HG02759 (cell line): ENCODE measurements around the gene TESK2.
A peak's percentile ranks its signal among the peaks of the same experiment; 100 is the strongest.
"Not testable (repeated sequence)": the region's sequence is repeated elsewhere in the genome, so short reads cannot be mapped to it uniquely, and the experiment has no call there.

Experiments
- ATAC-seq: cut with Tn5 transposase; IDR thresholded peaks from one replicate; pipeline ENCODE4 v1.9.1; 2021; ENCODE audit warnings: mild to moderate bottlenecking, moderate library complexity; ENCODE audit not compliant: unreplicated experiment

TESK2 gene

DNA sequence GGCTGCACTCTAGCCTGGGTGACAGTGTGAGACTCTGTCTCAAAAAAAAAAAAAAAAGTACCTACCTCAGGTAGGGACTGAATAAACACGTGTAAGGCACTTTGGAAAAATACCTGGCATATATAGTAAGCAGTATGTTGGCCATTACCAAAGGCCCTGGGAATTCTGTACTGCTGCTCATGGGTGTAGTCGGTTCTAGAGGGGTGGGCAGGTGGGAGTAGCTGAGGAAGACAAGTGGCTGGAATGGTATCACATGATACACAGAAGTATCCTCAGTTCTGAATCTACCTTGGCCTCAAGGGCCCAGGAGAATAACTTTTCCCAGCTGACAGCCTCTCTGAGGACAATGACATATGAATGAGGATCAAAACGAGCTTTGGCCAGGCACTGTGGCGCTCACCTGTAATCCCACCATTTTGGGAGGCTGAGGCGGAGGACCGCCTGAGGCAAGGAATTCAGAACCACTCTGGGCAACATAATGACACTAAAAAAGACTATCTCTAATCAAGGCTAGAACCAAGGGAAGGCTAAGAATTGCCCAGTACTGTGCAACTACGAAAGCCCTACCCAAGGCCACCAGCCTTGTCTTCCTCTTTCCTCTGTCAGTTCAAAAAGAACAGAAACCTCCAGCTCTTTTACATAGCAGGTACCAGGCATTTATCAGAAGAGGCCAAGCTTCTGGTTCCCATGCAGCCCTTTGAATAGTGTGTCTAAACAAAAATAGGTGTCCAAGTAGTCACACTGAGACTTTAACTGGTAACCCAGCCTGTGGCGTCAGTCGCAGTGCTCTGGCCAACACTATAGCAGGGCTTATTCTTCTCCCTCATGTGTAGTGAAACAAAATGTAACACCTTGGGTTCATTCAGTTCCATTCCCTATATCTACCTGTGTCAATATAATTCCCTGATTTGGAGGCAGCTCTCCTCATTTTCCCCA is 19.3 kb upstream of the TESK2 start:
- ATAC-seq: no peak

DNA sequence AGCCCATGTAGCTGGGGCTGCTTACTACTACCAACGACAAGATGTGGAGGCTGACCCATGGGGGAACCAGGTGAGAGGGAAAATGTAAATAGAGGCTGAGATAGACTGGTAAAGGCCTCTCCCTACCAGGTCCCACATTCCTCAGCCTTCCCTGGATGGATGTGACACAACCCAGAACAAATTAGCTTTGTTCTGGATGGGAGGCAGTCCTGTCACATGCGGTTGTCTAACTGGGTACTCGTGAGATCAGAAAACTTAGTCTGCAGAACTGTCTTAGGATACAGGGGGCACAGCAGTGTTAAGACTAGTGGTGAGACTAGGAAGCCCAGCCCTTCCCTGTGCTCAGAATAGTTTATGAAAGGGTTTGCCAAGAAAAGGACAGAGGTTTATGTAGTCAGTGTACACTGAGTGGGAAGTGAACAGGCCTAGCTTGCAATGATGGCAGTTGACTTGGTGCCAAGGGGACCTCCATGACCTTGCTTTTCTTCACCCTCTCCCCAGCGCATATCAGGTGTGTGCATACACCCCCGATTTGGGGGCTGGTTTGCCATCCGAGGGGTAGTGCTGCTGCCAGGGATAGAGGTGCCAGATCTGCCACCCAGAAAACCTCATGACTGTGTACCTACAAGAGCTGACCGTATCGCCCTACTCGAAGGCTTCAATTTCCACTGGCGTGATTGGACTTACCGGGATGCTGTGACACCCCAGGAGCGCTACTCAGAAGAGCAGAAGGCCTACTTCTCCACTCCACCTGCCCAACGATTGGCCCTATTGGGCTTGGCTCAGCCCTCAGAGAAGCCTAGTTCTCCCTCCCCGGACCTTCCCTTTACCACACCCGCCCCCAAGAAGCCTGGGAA is 17.6 kb upstream of the TESK2 start:
- no peak for ATAC-seq

- ATAC-seq: no peak
Observed at GRCh38 chr1:45507893-45508292, 16.9 kb upstream of the TESK2 start.

DNA sequence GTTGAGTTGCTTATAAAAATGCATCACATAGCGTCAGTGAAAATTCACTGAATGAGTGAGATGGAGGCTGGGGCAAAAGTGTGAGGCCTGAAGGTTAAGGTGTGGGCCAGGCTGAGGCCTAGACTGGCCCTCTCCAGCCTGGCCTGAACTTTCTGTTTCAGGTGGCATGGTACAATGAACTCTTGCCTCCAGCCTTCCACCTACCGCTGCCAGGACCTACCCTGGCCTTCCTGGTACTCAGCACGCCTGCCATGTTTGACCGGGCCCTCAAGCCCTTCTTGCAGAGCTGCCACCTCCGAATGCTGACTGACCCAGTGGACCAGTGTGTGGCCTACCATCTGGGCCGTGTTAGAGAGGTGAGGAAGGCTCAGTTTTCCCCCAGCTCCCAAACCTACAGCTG is 16.2 kb upstream of the TESK2 start:
- no peak for ATAC-seq

DNA sequence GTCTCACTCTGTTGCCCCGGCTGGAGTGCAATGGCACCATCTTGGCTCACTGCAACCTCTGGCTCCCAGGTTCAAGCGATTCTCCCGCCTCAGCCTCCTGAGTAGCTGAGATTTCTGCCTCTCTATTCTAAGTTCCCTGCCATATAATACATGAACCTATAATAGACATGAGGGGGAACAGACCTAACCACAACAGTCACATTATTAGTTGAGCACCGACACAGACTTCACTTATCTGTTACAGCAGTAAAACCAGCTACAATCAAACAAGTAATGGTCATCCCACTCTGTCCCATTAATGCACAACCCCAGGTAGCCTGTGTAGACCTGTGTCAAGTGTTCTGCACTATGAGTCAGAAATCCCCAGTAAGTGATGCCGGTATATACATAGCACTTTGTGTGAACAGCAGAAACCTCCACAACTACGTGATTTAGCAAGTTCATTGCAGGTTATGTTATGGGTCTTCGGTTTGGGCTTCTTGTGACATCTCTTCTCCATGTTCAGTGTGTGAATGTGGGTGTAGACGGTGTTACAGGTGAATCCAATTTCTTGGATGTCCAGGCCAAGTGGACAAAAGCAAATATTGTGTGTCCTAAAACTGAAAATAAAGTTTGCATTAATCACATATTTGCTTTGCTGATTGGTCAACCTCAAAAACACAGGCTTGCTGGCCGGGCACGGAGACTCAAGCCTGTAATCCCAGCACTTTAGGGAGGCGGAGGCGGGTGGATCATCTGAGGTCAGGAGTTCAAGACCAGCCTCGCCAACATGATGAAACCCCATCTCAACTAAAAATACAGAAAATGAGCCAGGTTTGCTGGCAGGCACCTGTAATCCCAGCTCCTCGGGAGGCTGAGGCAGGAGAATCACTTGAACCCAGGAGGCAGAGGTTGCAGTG is 12.7 kb upstream of the TESK2 start:
- no peak for ATAC-seq

DNA sequence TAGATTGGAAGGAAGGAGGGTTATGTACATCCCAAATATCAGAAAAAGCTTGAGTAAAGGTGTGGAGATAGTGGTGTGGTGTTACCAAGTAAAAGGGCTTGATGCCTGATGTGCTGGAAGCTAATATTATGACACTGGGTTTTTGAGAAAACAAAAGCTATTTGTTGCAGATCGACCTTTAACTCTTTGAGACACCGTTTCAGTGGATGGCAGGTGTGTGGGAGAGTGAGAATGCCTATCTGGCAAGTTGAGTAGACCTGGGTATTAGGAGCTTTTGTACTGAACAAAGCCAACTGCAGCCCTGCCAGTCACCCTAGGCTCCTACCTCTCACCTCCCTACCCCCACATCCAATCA is 10.5 kb upstream of the TESK2 start:
- no peak for ATAC-seq

DNA sequence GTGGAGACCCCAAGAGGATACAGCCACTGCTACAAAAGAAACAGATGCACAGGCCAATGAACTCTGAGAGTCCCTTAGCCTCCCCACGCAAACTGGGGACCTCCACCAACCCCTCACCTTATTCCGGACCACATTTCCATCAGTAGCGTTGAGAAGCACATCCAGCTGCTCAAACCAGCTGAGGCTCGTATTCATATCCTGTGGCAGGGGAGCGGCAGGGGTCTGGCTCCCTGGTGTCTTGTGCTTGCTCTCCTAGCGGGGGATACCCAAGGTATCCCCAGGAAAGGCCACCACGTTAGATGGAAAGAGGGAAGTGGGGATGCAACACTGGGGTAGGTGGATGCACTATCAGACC is 8.4 kb upstream of the TESK2 start:
- peak; percentile 2 for ATAC-seq

- ATAC-seq: no peak
Observed at GRCh38 chr1:45498279-45498678, 7.3 kb upstream of the TESK2 start.

- ATAC-seq: no peak
Observed at GRCh38 chr1:45493116-45493697, 2.2 kb upstream of the TESK2 start.

DNA sequence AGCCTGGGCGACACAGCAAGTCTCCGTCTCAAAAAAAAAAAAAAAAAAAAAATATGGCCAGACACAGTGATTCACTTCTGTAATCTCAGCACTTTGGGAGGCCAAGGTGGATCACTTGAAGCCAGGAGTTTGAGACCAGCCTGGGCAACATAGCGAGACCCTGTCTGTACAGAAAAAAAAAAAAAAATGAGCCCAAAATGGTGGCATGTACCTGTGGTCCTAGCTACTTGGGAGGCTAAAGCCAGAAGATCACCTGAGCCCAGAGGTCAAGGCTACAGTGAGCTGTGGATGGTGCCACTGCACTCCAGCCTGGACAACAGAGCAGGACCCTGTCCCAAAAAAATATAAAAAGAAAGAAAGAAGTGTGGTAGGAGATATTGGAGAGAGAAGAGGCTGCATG is 1.7 kb upstream of the TESK2 start:
- ATAC-seq: no peak

GRCh38 chr1:45491487-45492260 is 711 bp upstream of the TESK2 start:
- no peak for ATAC-seq

GRCh38 chr1:45490121-45490625 is 790 bp downstream of the TESK2 start:
- ATAC-seq: no peak

DNA sequence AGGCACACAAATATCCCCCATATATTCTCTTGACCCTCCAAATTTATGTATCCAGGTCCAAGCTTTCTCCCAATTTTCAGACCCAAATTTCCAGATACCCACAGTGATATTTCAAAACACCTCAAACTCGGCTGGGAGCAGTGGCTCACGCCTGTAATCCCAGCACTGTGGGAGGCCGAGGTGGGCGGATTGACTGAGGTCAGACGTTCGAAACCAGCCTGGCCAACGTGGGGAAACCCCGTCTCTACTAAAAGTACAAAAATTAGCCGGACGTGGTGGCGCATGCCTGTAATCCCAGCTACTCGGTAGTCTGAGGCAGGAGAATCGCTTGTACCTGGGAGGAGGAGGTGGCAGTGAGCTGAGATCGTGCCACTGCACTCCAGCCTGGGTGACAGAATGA is 1.6 kb downstream of the TESK2 start:
- not testable (repeated sequence) for ATAC-seq

GRCh38 chr1:45488666-45489377 is 2.1 kb downstream of the TESK2 start:
- ATAC-seq: no peak

DNA sequence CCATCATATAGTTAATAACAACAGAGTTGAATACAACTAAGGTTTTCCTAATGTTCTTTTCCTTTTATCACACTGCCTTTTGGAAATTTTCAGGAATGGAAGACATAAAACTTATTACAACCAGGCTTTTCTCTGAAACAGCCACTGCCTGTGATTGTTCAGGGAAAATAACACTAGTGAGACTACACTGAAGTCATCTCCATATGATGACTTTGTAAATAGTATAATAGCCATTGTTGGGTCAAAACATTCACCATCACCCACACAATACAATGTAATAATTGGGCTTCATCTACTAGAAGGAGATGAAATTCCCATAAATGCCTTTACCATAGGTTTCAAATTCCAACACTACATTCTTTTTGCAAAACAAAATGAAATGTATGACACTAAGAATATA is 5.0 kb downstream of the TESK2 start:
- ATAC-seq: no peak

DNA sequence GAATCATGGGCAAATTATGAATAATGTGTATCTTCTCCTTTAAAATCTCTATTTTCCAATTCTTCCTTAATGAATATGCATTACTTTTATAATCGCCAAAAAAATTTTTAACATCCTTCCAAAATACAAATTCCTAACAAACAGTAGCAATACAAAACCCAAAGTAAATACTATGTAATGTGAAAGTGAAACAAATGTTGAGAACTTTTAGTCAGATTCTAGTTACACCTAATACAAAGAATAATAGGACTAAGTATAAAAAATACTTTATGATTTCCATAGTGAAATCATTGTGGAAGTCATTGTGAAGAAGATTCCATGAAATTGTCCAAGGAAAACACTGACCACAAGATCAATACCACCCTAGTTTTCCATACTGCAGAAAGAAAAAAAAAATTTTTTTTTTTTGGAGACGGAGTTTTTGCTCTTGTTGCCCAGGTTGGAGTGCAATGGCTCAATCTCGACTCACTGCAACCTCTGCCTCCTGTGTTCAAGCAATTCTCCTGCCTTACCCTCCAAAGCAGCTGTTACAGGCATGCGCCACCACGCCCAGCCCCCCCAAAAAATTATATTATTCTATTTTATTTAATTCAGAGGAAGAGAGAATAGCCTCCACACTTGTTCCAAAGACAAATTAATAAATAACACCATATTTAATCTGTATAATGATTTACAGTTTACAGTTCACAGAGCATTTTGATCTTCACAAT is 11.8 kb downstream of the TESK2 start:
- ATAC-seq: no peak

DNA sequence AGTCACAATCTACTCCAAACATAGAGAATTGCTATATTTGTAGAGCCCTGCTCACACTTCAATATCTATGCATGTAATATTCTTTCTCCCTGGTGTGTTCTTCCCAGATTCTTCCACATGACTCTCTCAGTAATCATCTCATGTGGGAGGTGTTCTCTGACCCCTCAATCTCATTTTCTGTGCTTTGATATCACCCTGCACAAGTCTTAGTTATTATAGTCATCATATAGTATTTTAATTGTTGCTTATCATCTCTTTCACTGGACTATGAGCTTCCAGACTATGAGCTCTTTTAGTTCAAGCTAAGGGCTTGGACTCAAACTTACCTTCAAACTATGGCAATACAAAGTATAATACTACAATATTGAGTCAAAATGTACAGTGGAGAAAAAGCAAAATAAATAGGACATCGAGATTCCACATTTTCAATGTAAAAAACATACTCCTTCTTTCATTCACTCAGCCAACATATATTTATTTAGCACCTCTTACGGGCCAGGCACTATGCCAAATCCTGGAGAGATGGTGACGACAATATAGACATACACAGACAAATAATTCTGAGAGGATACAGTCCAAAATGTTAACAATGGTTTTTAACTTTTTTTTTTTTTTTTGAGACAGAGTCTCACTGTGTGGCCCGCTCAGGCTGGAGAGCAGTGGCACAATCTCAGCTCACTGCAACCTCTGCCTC is 12.7 kb downstream of the TESK2 start:
- ATAC-seq: no peak

DNA sequence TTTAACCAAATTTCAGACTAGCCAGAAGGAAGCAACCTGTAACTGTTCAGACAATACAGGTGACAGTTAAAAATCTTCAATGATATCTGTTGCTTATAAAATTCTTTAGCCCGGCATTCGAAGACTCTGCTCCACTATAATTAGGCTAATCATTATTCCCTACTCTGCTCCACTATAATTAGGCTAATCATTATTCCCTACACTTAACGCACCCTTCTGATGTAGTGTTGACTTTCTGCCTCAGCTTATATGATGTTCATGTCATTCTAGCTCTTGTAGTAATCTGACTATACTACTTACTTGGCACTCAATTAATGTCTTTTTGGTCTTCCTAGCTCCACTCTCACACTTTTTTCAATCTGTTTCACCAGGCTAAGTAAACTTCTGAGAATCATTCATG is 13.3 kb downstream of the TESK2 start:
- no peak for ATAC-seq
